Loucy (cell line): ENCODE data around the gene SCNN1A.

Experiments
- EZH2phosphoT487 ChIP-seq: fragments of 200-600 bp; IDR thresholded peaks from 2 replicates; pipeline ENCODE4 v1.6.1; 2018; ENCODE audit warnings: antibody characterized with exemption, mild to moderate bottlenecking, moderate library complexity, borderline replicate concordance
- TF ChIP-seq, protein P1 (sequence below): fragments of 200-600 bp; sonication (generic); conservative IDR thresholded peaks from 2 replicates; pipeline ENCODE4 v1.5.1; 2014; ENCODE audit warnings: mild to moderate bottlenecking, antibody characterized with exemption, low read length

DNA sequence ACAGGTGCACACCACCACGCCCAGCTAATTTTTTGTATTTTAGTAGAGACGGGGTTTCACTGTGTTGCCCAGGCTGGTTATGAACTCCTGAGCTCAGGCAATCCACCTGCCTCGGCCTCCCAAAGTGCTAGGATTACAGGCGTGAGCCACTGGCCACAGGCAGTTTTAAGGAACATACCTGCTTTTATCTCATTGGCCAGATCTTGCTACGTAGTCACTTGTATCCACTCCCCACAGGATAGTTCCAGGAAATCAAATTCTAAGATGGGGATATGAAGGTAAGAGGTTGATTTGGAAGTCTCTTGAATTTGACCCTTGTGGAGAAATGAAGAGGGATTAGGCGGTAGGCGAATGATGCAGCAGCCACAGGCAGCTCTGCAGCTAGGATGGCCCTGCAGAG is 73.6 kb downstream of the SCNN1A start:
- TF ChIP-seq EZH2phosphoT487, result no peak
- TF ChIP-seq, protein P1, sequence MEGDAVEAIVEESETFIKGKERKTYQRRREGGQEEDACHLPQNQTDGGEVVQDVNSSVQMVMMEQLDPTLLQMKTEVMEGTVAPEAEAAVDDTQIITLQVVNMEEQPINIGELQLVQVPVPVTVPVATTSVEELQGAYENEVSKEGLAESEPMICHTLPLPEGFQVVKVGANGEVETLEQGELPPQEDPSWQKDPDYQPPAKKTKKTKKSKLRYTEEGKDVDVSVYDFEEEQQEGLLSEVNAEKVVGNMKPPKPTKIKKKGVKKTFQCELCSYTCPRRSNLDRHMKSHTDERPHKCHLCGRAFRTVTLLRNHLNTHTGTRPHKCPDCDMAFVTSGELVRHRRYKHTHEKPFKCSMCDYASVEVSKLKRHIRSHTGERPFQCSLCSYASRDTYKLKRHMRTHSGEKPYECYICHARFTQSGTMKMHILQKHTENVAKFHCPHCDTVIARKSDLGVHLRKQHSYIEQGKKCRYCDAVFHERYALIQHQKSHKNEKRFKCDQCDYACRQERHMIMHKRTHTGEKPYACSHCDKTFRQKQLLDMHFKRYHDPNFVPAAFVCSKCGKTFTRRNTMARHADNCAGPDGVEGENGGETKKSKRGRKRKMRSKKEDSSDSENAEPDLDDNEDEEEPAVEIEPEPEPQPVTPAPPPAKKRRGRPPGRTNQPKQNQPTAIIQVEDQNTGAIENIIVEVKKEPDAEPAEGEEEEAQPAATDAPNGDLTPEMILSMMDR, result no peak
